Measurements from ENCODE around the gene ZNF892.
A peak's percentile ranks its signal among the peaks of the same experiment; 100 is the strongest.
"Not testable (repeated sequence)": the region's sequence is repeated elsewhere in the genome, so short reads cannot be mapped to it uniquely, and the experiment has no call there.

Gene ZNF892

GRCh38 chr2:95231723-95232122 is 24.4 kb downstream of the ZNF892 start:
- peak; percentile 2 for DNase-seq (ENCODE audit: low read depth)

DNA sequence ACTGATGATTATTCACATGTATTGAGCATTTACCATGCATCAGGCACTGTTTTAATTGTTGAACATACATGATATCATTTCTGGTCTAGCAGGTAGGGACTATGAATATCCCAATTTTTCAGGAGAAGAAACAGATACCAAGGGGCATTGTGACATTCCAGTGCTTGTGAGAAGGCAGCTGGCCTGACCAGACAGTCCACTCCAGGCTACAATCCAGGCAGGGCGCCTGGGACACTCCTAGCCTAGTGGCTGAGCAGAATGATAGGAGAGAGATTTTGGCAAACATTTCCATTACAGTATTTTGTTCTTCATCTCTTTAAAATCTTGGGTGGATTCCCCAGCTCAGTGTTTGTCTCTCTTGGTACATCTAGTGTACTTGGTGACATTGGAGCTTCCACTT is 24.9 kb downstream of the ZNF892 start:
- no peak for DNase-seq (ENCODE audit: low read depth)

DNA sequence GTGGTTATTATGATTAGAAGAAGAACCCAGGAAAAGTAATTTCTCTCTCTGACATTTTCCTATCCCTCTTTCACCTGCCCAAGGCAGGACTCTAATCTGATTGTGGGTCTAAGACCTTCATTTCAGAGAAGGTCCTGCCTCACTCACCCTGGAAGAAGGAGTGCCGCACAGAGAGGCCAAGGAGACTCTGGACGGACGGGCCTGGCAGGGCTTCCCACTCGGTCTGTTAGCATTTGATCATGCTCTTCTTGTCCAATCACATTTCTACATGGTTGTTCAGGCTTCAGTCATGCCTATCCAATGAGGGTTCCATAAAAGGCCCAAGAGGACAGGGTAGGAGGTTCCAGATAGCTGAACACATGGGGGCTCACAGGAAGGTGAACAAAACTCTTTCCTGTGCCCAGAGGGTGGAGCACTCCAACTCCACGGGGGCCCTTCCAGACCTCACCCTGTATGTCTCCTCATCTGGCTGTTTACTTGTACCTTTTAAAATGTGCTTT is 27.0 kb downstream of the ZNF892 start:
- no peak for DNase-seq (ENCODE audit: low read depth)

GRCh38 chr2:95234816-95235215 is 27.5 kb downstream of the ZNF892 start:
- no peak for DNase-seq (ENCODE audit: low read depth)

DNA sequence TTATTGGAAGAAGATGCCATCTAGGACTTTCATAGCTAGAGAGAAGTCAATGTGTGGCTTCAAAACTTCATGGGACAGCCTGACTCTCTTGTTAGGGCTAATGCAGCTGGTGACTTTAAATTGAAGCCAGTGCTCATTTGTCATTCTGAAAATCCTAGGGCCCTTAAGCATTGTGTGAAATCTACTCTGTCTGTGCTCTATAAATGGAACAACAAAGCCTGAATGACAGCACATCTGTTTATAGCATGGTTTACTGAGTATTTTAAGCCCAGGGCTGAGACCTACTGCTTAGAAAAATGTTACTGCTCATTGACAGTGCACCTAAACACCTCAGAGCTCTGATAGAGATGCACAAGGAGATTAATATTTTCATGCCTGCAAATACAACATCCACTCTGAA is 30.8 kb downstream of the ZNF892 start:
- DNase-seq (ENCODE audit: low read depth), result no peak

DNA sequence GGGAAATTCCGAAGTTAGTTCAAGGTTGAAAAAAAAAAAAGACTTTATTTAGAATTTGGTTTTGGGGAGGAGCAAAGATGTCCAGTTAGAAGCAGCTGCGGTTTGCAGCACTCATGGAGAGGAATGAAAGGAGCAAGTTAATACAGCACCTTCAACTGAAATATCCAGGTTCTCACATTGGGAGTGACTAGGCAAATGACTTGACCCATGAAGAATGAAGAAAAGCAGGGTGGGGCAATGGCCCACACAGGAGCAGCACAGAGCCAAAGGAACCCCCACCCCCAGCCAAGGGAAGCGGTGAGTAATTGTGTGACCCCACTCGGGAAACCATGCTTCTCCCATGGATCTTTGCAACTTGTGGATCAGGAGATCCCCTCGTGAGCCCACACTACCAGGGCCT is 32.8 kb downstream of the ZNF892 start:
- DNase-seq (ENCODE audit: low read depth), result no peak

- DNase-seq (ENCODE audit: low read depth), result no peak
Measured at GRCh38 chr2:95240556-95240955, 33.2 kb downstream of the ZNF892 start.

DNA sequence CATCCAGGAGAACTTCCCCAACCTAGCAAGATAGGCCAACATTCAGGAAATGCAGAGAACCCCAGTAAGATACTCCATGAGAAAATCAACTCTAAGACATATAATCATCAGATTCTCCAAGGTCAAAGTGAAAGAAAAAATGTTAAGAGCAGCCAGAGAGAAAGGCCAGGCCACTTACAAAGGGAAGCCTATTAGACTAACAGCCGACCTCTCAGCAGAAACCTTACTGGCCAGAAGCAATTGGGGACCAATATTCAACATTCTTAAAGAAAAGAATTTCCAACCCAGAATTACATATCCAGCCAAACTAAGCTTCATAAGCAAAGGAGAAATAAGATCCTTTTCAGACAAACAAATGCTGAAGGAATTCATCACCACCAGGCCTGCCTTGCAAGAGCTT is 34.8 kb downstream of the ZNF892 start:
- DNase-seq (ENCODE audit: low read depth), result not testable (repeated sequence)
